AG09309 (cell line): ENCODE results near the gene COL11A2.

Source experiments
- DNase-seq: peaks from one replicate; pipeline ENCODE4 v3.0.0-alpha.2; 2010; ENCODE audit warnings: low read depth
- H3K4me3 ChIP-seq: 2 replicates; pipeline ENCODE4 v1.5.1; 2011; ENCODE audit warnings: mild to moderate bottlenecking, low read depth, low read length, moderate library complexity; ENCODE audit not compliant: control insufficient read depth
- CTCF ChIP-seq: IDR thresholded peaks from 2 replicates; pipeline ENCODE4 v1.5.1; 2011; ENCODE audit warnings: mild to moderate bottlenecking, low read depth, low read length, inconsistent platforms; ENCODE audit not compliant: insufficient read depth, control insufficient read depth; ENCODE audit errors: missing control alignments

Gene COL11A2

GRCh38 chr6:33212857-33213165, 20.5 kb upstream of the COL11A2 start:
- peak overlapping the region; percentile 54 for H3K4me3 ChIP-seq
- TF ChIP-seq CTCF: no peak
- no peak for DNase-seq

GRCh38 chr6:33211666-33212422, 19.6 kb upstream of the COL11A2 start:
- H3K4me3 ChIP-seq: no peak overlapping the region
- TF ChIP-seq CTCF: no peak
- DNase-seq: no peak

- no peak for DNase-seq
- no peak overlapping the region for H3K4me3 ChIP-seq
- TF ChIP-seq CTCF: no peak
Observed at GRCh38 chr6:33211136-33211535, 18.9 kb upstream of the COL11A2 start.

- no peak for TF ChIP-seq CTCF
- no peak overlapping the region for H3K4me3 ChIP-seq
- DNase-seq: no peak
Observed at GRCh38 chr6:33209856-33210255, 17.6 kb upstream of the COL11A2 start.

- peak within 1 kb of the TSS; percentile 56 for H3K4me3 ChIP-seq
- TF ChIP-seq CTCF: no peak
- DNase-seq: peak; percentile 31
Observed at GRCh38 chr6:33208091-33208967, 16.1 kb upstream of the COL11A2 start, which contains the start of gene RING1. Gene RING1, plus strand, starts transcription at chr6:33208500. Its CDS starts 323 bp downstream, at chr6:33208823.

GRCh38 chr6:33207552-33208090, 15.4 kb upstream of the COL11A2 start:
- peak overlapping the region; percentile 56 for H3K4me3 ChIP-seq
- TF ChIP-seq CTCF: no peak
- DNase-seq: no peak
